H1 (cell line): Measurements from ENCODE around the gene RAD23A. TPM values are rescaled to one million over a fixed set of nuclear protein-coding genes. Genes with fewer than 3 reads are reported as not detected.

ENCODE experiments used
- CTCF ChIA-PET: fragments of 300-600 bp; sonication (Branson Sonifier 250); formaldehyde crosslinking; loops from one replicate; lab custom pipeline; 2021; ENCODE audit not compliant: partially characterized antibody; lab: Charles Lee
- POLR2A ChIA-PET: fragments of 300-600 bp; sonication (Branson Sonifier 250); formaldehyde crosslinking; loops from one replicate; lab custom pipeline; 2021; ENCODE audit warnings: inconsistent platforms; ENCODE audit not compliant: partially characterized antibody; lab: Charles Lee
- DNase-seq, 2 experiments: peaks; one replicate each; pipeline versions ENCODE4 v3.0.0 to v3.0.0-alpha.2; 2010 to 2022; ENCODE audit warnings: low spot score in 2 of 2, low read depth in 1 of 2, mixed read lengths in 1 of 2
- FAIRE-seq: peaks from 2 replicates; lab custom pipeline; 2011; peaks lifted over from hg19 to GRCh38; lab: Jason Lieb, UNC
- H2AFZ ChIP-seq: 2 replicates; pipeline ENCODE4 v1.8.1; 2012; ENCODE audit warnings: low read length, inconsistent platforms
- H2AK5ac ChIP-seq: 2 replicates; pipeline ENCODE4 v1.6.1; 2013; ENCODE audit warnings: low read depth, low read length
- H2BK120ac ChIP-seq: replicated peaks from 2 replicates; pipeline ENCODE3; 2013; ENCODE audit warnings: low read depth, low read length, inconsistent platforms
- H2BK12ac ChIP-seq: 2 replicates; pipeline ENCODE4 v1.6.1; 2013; ENCODE audit warnings: low read depth, low read length
- H2BK15ac ChIP-seq: 2 replicates; pipeline ENCODE4 v1.6.1; 2013; ENCODE audit warnings: low read length
- H2BK20ac ChIP-seq: 2 replicates; pipeline ENCODE4 v1.6.1; 2013; ENCODE audit warnings: low read length
- H2BK5ac ChIP-seq: 2 replicates; pipeline ENCODE4 v1.6.1; 2013; ENCODE audit warnings: low read depth, low read length
- H3K14ac ChIP-seq: 2 replicates; pipeline ENCODE4 v1.6.1; 2013; ENCODE audit warnings: inconsistent platforms; ENCODE audit not compliant: insufficient read length
- H3K18ac ChIP-seq: 2 replicates; pipeline ENCODE4 v1.6.1; 2013; ENCODE audit warnings: low read length; ENCODE audit errors: extremely low read depth
- H3K23ac ChIP-seq: 2 replicates; pipeline ENCODE4 v1.6.1; 2013; ENCODE audit warnings: inconsistent platforms; ENCODE audit not compliant: insufficient read length
- H3K23me2 ChIP-seq: 2 replicates; pipeline ENCODE4 v1.6.1; 2013; ENCODE audit warnings: low read depth, low read length
- H3K27ac ChIP-seq: 2 replicates; pipeline ENCODE4 v1.6.1; 2011; ENCODE audit warnings: low read depth, low read length, inconsistent platforms
- H3K27me3 ChIP-seq, 4 experiments: replicated peaks in 1 of 4; 1 replicate in 1 of 4; 2 replicates in 3 of 4; pipeline versions ENCODE4 v1.6.1 to v1.8.1; 2011 to 2013; ENCODE audit warnings: low read length in 3 of 4, mild to moderate bottlenecking in 3 of 4, inconsistent platforms in 2 of 4, mixed read lengths in 2 of 4, moderate library complexity in 1 of 4; ENCODE audit not compliant: control insufficient read depth in 3 of 4, insufficient read depth in 3 of 4; ENCODE audit errors: extremely low read depth in 1 of 4
- H3K36me3 ChIP-seq, 4 experiments: 2 replicates each; pipeline versions ENCODE4 v1.6.1 to v1.8.1; 2011 to 2013; ENCODE audit warnings: mild to moderate bottlenecking in 4 of 4, low read length in 3 of 4, moderate library complexity in 2 of 4, control low read depth in 1 of 4, inconsistent platforms in 1 of 4; ENCODE audit not compliant: insufficient read depth in 4 of 4, control insufficient read depth in 2 of 4
- H3K4ac ChIP-seq: replicated peaks from 2 replicates; pipeline ENCODE3; 2013; ENCODE audit warnings: low read length, low read depth, mixed read lengths, inconsistent platforms; ENCODE audit not compliant: insufficient read length
- H3K4me1 ChIP-seq, 4 experiments: replicated peaks in 1 of 4; 1 replicate in 1 of 4; 2 replicates in 3 of 4; pipeline versions ENCODE4 v1.6.1 to v1.8.1; 2011 to 2013; ENCODE audit warnings: low read length in 3 of 4, inconsistent platforms in 2 of 4, mixed read lengths in 1 of 4; ENCODE audit not compliant: insufficient read depth in 4 of 4, control insufficient read depth in 3 of 4
- H3K4me2 ChIP-seq, 2 experiments: 2 replicates each; pipeline versions ENCODE4 v1.6.1 to v1.8.1; 2011 to 2013; ENCODE audit warnings: low read depth in 2 of 2, low read length in 2 of 2, control low read depth in 1 of 2, inconsistent platforms in 1 of 2, mild to moderate bottlenecking in 1 of 2; ENCODE audit not compliant: insufficient read depth in 1 of 2
- H3K4me3 ChIP-seq, 4 experiments: fragments of 200-600, 300-600 bp in 1 of 4; sonication (generic), shearing (Covaris generic), sonication (Bioruptor Twin) in 1 of 4; 2 replicates each; pipeline versions ENCODE4 v1.5.1 to v1.8.1; 2011 to 2016; ENCODE audit warnings: low read length in 4 of 4, low read depth in 3 of 4, control low read depth in 2 of 4, inconsistent platforms in 2 of 4, mild to moderate bottlenecking in 2 of 4, mixed read lengths in 1 of 4, moderate library complexity in 1 of 4; ENCODE audit not compliant: insufficient read depth in 2 of 4; ENCODE audit errors: extremely low read depth in 1 of 4
- H3K56ac ChIP-seq: replicated peaks from 2 replicates; pipeline ENCODE3; 2013; ENCODE audit warnings: low read depth, mild to moderate bottlenecking, mixed read lengths, low read length, inconsistent platforms; ENCODE audit not compliant: insufficient read length
- H3K79me1 ChIP-seq: 2 replicates; pipeline ENCODE4 v1.6.1; 2013; ENCODE audit warnings: low read depth, low read length, control low read depth
- H3K79me2 ChIP-seq, 2 experiments: 2 replicates each; pipeline versions ENCODE4 v1.6.1 to v1.8.1; 2012 to 2013; ENCODE audit warnings: low read length in 2 of 2, mild to moderate bottlenecking in 2 of 2, inconsistent platforms in 1 of 2; ENCODE audit not compliant: insufficient read depth in 2 of 2, control insufficient read depth in 1 of 2
- H3K9ac ChIP-seq, 4 experiments: replicated peaks in 1 of 4; 1 replicate in 1 of 4; 2 replicates in 3 of 4; pipeline versions ENCODE4 v1.6.1 to v1.8.1; 2011 to 2013; ENCODE audit warnings: low read depth in 3 of 4, low read length in 3 of 4, control low read depth in 2 of 4, mild to moderate bottlenecking in 2 of 4, moderate library complexity in 2 of 4, inconsistent platforms in 1 of 4; ENCODE audit errors: extremely low read depth in 1 of 4
- H3K9me3 ChIP-seq, 2 experiments: 2 replicates each; pipeline versions ENCODE4 v1.6.1 to v1.8.1; 2012 to 2013; ENCODE audit warnings: mild to moderate bottlenecking in 2 of 2, moderate library complexity in 2 of 2, control low read depth in 1 of 2, inconsistent platforms in 1 of 2, low read depth in 1 of 2, low read length in 1 of 2, mixed read lengths in 1 of 2; ENCODE audit not compliant: insufficient read depth in 2 of 2
- H4K20me1 ChIP-seq, 2 experiments: replicated peaks in 1 of 2; 2 replicates each; pipeline versions ENCODE3 to v1.8.1; 2011 to 2013; ENCODE audit warnings: inconsistent platforms in 2 of 2, low read length in 2 of 2, mild to moderate bottlenecking in 1 of 2; ENCODE audit not compliant: insufficient read depth in 2 of 2, control insufficient read depth in 1 of 2
- H4K5ac ChIP-seq: 2 replicates; pipeline ENCODE4 v1.6.1; 2013; ENCODE audit warnings: low read length, low read depth, mixed read lengths, inconsistent platforms; ENCODE audit not compliant: insufficient read length
- H4K8ac ChIP-seq: 2 replicates; pipeline ENCODE4 v1.8.0; 2013; ENCODE audit warnings: mild to moderate bottlenecking, moderate library complexity, low read length, inconsistent platforms; ENCODE audit not compliant: insufficient read depth; ENCODE audit errors: extremely low read depth
- H4K91ac ChIP-seq: replicated peaks from 2 replicates; pipeline ENCODE3; 2013; ENCODE audit warnings: low read length, mixed read lengths, inconsistent platforms; ENCODE audit not compliant: insufficient read length
- BACH1 ChIP-seq: IDR thresholded peaks from 2 replicates; pipeline ENCODE4 v1.6.1; 2012; ENCODE audit warnings: low read length, improper control_type of control experiment
- CHD2 ChIP-seq: IDR thresholded peaks from 2 replicates; pipeline ENCODE4 v1.6.1; 2012; ENCODE audit warnings: low read length, improper control_type of control experiment
- HDAC2 ChIP-seq, 2 experiments: fragments of 300-600 bp in 1 of 2; sonication (generic) in 1 of 2; IDR thresholded peaks; 2 replicates each; pipeline ENCODE4 v1.6.1; 2011 to 2012; ENCODE audit warnings: low read depth in 2 of 2, low read length in 2 of 2, mild to moderate bottlenecking in 2 of 2, moderate library complexity in 2 of 2, borderline replicate concordance in 1 of 2, inconsistent platforms in 1 of 2
- JUND ChIP-seq: IDR thresholded peaks from 2 replicates; pipeline ENCODE4 v1.6.1; 2011; ENCODE audit warnings: mild to moderate bottlenecking, improper control_type of control experiment, low read length
- KDM1A ChIP-seq: fragments of 200-600, 300-600 bp; sonication (generic); IDR thresholded peaks from 2 replicates; pipeline ENCODE4 v1.7.1; 2016; ENCODE audit warnings: mild to moderate bottlenecking, low read length, borderline replicate concordance
- MAX ChIP-seq: IDR thresholded peaks from 2 replicates; pipeline ENCODE4 v1.6.1; 2012; ENCODE audit warnings: inconsistent platforms
- RFX5 ChIP-seq: IDR thresholded peaks from 2 replicates; pipeline ENCODE4 v1.6.1; 2011; ENCODE audit warnings: low read depth, low read length, improper control_type of control experiment, borderline replicate concordance
- RNF2 ChIP-seq: fragments of 200-900, 300-1000 bp; sonication (generic); IDR thresholded peaks from 2 replicates; pipeline ENCODE4 v1.7.1; 2016; ENCODE audit warnings: borderline replicate concordance, low read depth, mild to moderate bottlenecking, antibody characterized with exemption, low read length; ENCODE audit not compliant: poor library complexity, severe bottlenecking; ENCODE audit errors: missing control alignments
- SIN3A ChIP-seq, 2 experiments: IDR thresholded peaks in 1 of 2; conservative IDR thresholded peaks in 1 of 2; 2 replicates each; pipeline ENCODE4 v1.6.1; 2011 to 2012; ENCODE audit warnings: low read length in 2 of 2, improper control_type of control experiment in 1 of 2, low read depth in 1 of 2, mild to moderate bottlenecking in 1 of 2
- SUZ12 ChIP-seq: fragments of 200-600 bp; sonication (generic); IDR thresholded peaks from 2 replicates; pipeline ENCODE4 v1.6.1; 2012; ENCODE audit warnings: mild to moderate bottlenecking, inconsistent platforms, low read length, moderate library complexity, mixed read lengths
- TBP ChIP-seq: IDR thresholded peaks from 2 replicates; pipeline ENCODE4 v1.6.1; 2011; ENCODE audit warnings: low read depth, low read length, improper control_type of control experiment
- TCF12 ChIP-seq: IDR thresholded peaks from 2 replicates; pipeline ENCODE4 v1.6.1; 2011; ENCODE audit warnings: low read depth, mild to moderate bottlenecking, low read length
- WGBS, 2 experiments: shearing (Covaris generic) in 1 of 2; methylation state at CpG; one replicate each; pipeline versions ENCODE4 v1.1.6 to v1.1.7; 2013 to 2015; ENCODE audit warnings: low lambda C conversion rate in 2 of 2, mixed read lengths in 2 of 2, inconsistent platforms in 1 of 2, low coverage in 1 of 2, missing lambda C conversion rate in 1 of 2; ENCODE audit not compliant: insufficient replicate concordance in 2 of 2, insufficient coverage in 1 of 2, insufficient read length in 1 of 2; ENCODE audit errors: extremely low coverage in 1 of 2, missing lambda C conversion rate in 1 of 2; 5-methylcytosine and 5-hydroxymethylcytosine counted together
- polyA plus RNA-seq, 7 experiments: library from polyadenylated mRNA; depleted of rRNA in 3 of 7; stranded (reverse) in 5 of 7; unstranded in 2 of 7; fragments of >200 nt in 5 of 7; fragments of 200-250 nt in 2 of 7; gene quantifications; 1 replicate in 5 of 7; 2 replicates in 1 of 7; 4 replicates in 1 of 7; pipeline versions ENCODE4 v1.2.1 to v1.2.3, GENCODE V29; 2011 to 2013; ENCODE audit warnings: missing spikeins in 2 of 7, mixed read lengths in 2 of 7
- total RNA-seq: library from RNA; stranded (reverse); fragmentation: NEBNext Ultra II Directional; extraction: Animal tissue kit (Norgen Biotek cat#: 25700); gene quantifications from 2 replicates; pipeline ENCODE4 v1.2.1, GENCODE V29; 2021

Gene RAD23A
- total and polyA plus RNA-seq, 2 of the 8 experiments (the other 6 are each of a cell fraction or from before 2014, with no cell fraction given) = 40.0 to 76.1 TPM

DNA sequence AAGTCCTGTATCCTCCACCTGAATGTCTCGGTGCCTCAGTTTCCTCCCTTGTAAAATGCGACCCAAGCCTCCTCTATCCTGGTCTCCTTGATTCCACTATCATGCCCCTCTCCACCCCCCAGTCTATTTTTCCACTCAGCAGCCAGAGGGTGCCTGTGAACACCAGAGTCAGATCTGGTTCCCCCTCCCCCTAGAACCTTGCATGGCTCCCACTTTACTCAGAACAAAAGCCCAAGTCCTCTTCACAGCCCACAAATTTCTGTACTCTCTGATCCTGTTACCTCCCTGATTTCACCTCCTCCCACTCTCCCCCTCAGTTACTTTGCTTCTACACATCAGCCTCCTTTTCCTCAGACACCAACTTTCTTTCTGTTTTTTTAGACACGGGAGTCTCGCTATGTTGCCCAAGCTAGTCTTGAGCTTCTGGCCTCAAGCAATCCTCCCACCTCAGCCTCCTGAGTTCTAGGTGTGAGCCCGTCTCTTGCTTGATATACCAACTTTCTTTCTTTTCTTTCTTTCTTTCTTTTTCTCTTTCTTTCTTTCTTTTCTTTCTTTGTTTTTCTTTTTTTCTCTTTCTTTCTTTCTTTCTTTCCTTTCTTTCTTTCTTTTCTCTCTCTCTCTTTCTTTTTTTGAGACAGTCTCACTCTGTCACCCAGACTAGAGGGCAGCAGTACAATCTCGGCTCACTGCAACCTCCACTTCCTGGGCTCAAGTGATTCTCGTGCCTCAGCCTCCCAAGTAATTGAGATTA, 24.6 kb downstream of the RAD23A start:
- Histone ChIP-seq H3K36me3 (no peaks in the 10 kb centered on the region), H2BK15ac (no peak overlapping the region), H3K18ac (no peak overlapping the region), H3K9ac (no peak overlapping the region), H3K23me2 (no peaks in the 10 kb centered on the region), H3K56ac (no peak overlapping the region), H2BK20ac (no peak overlapping the region), H4K91ac (no peak overlapping the region), H3K79me2 (no peaks in the 10 kb centered on the region), H2BK120ac (no peak overlapping the region), H3K9me3 (no peaks in the 10 kb centered on the region), H3K79me1 (no peaks in the 10 kb centered on the region), H3K27me3 (no peaks in the 10 kb centered on the region), H4K20me1 (no peaks in the 10 kb centered on the region), H3K4me1 (peaks cover 0 to 6% (median 0%) of the 10 kb centered on the region in 4 experiments; a peak in 2 of 7 replicates), H4K5ac (no peak overlapping the region), H3K14ac (no peak overlapping the region), H3K4me3 (no peak overlapping the region), H4K8ac (no peak overlapping the region), H3K4ac (no peak overlapping the region), H2BK5ac (no peak overlapping the region; the same call in 1 of the 2 replicates), H2BK12ac (0 out of 2 replicates have a peak overlapping the region, but pooled peaks have one; percentile 33), H2AK5ac (no peak overlapping the region), H3K27ac (no peak overlapping the region), H2AFZ (no peak overlapping the region), H3K4me2 (no peak overlapping the region), H3K23ac (no peak overlapping the region)
- POLR2A ChIA-PET = no interaction called here
- 92% methylated on average over 7 of the region's 7 CpGs; no CpG with 5 or more reads in 1 of the 2 experiments for WGBS, 2 experiments
- FAIRE-seq = no peak
- CTCF ChIA-PET = interaction anchor here (3.3 to 7.6 kb wide), 2 partner anchors 10 to 124 kb away, joined by 20 to 154 read pairs; no protein-coding TSS in a partner anchor
- no peak for DNase-seq
- TF ChIP-seq TCF12 = no peak
- TF ChIP-seq JUND = no peak
- TF ChIP-seq MAX = no peak
- TF ChIP-seq HDAC2 (IDR thresholded peaks at IDR 0.05; ENCODE audit: borderline replicate concordance in 1 of 2, low read depth in 2 of 2, low read length in 2 of 2) = peak in 1 of 2 experiments; percentile 57; a peak in 1 of 4 replicates
- TF ChIP-seq SUZ12 = no peak
- no peak for TF ChIP-seq BACH1
- TF ChIP-seq RFX5 = no peak
- TF ChIP-seq CHD2 = no peak
- peak; percentile 95 for TF ChIP-seq KDM1A
- TF ChIP-seq RNF2 = no peak
- no peak for TF ChIP-seq TBP
- no peak for TF ChIP-seq SIN3A (conservative IDR thresholded peaks at IDR 0.05 in 1 of 2, IDR thresholded peaks at IDR 0.05 in 1 of 2; ENCODE audit: low read depth in 1 of 2, low read length in 2 of 2)
